Right cardiac atrium (tissue), 5 donors: Measurements from ENCODE around the gene STK32C. TPM values are rescaled to one million over a fixed set of nuclear protein-coding genes. Genes with fewer than 3 reads are reported as not detected.
A peak's percentile ranks its signal among the peaks of the same experiment; 100 is the strongest.

ENCODE experiments used
- ATAC-seq, 2 donors: fragments of 200-7000 bp; cut with Tn5 transposase; one replicate each; pipeline versions ENCODE4 v1.8.0 to v1.9.1; 2020; ENCODE audit warnings: moderate library complexity in 2 of 2, mild to moderate bottlenecking in 1 of 2
- DNase-seq, 3 donors: peaks; one replicate each; pipeline ENCODE4 v3.0.0-alpha.2; 2020
- H3K27ac ChIP-seq: one replicate; pipeline ENCODE4 v1.5.1; 2013; ENCODE audit warnings: mild to moderate bottlenecking, low read length, control low read depth, moderate library complexity
- H3K27me3 ChIP-seq: one replicate; pipeline ENCODE4 v1.6.1; 2013; ENCODE audit not compliant: control insufficient read depth, insufficient read depth
- H3K4me1 ChIP-seq: one replicate; pipeline ENCODE4 v1.6.1; 2013; ENCODE audit warnings: low read length; ENCODE audit not compliant: control insufficient read depth, insufficient read depth
- H3K4me3 ChIP-seq: one replicate; pipeline ENCODE4 v1.5.1; 2013; ENCODE audit warnings: low read length, control low read depth
- H3K9me3 ChIP-seq: one replicate; pipeline ENCODE4 v1.6.1; 2013; ENCODE audit warnings: low read length; ENCODE audit not compliant: control insufficient read depth
- WGBS: extraction: QIAGEN DNeasy Blood & Tissue Kit; methylation state at CpG from one replicate; pipeline ENCODE4 v1.1.7; 2013; 5-methylcytosine and 5-hydroxymethylcytosine counted together
- intact Hi-C, 4 donors: fragments of 100-400 bp; cut with DNase I; formaldehyde crosslinking; loops; one replicate each; pipeline versions ENCODE4 v1.11.0 to v1.14.0; 2022 to 2023
- polyA plus RNA-seq: library from polyadenylated mRNA; stranded (reverse); fragments of 200-250 nt; gene quantifications from one replicate; pipeline ENCODE4 v1.2.3, GENCODE V29; 2013
- total RNA-seq, 4 donors: library from RNA; stranded (reverse); fragmentation: NEBNext Ultra II Directional; extraction: Animal tissue kit (Norgen Biotek cat#: 25700); gene quantifications; one replicate each; pipeline ENCODE4 v1.2.1, GENCODE V29; 2021
- donor health status: healthy with polysubstance abuse.
- donor health status: DM: no; HTN: yes; CAD: no.
- donor health status: DM: no; HTN: no; CAD: no.
- donor health status: DM: no; HTN: yes; CAD: no; lungs with severe emphysema.
- donor health status: DM: yes; HTN: yes; CAD: no.

Gene STK32C
- total and polyA plus RNA-seq, 5 donors: 5.7 to 7.3 (median 6.9) TPM

DNA sequence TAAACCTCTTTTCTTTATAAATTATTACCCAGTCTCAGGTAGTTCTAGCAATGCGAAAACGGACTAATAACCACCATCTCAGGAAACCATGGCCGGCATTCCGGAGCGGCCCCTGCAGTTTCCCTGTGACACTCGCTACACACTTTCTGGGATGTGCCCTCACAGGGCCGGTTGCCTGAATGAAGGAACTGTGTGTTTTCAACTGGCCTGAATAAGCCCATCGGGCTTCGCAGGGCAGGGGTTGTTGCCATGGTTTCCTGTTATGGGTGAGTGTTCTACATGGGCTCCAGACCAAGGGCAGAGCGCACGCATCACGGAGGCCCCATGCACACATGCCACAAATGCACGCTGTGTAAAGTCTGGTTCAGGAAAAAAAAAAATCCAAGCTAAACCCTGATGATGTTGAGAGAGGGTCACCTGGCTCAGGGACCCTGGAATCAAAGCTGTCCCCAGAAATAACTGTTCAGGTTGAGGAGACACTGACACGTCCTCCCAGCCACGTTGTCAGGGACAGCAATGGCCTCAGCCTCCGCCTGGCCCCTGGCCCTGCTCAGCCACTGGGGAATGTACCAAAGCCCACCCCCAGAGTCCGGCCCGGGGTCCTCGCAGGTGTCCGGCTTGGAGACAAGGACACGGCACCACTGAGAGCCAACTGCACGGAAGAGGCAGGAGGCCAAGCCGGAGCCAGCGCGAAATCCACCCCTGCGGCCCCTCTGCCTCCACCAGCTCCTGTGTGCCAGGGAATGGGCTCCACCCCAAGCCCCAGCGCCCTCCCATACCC, 47.9 kb downstream of the STK32C start:
- WGBS: 91% methylated on average over 27 of the region's 27 CpGs
- H3K4me1 ChIP-seq: no peaks in the 10 kb centered on the region
- intact Hi-C loops: no loop called here

DNA sequence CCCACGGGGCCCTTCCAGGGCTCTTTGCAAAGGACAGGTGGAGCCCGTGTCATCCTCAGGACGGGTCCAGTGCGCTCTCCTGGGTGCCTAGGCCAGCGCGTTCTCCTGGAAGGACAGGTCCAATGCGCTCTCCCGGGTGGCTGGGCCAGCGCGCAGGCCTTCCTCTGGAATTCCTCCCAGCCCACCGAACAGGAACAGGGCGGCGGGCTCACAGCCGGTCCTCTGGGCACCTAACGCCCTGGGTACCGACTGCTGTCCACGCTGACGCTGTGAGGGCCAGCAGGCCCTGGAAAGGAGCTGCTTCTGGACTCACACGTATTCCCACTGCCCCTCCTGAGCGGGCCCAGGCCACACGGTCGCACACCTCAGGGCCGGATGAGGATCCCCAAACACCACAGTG, 49.3 kb downstream of the STK32C start:
- ATAC-seq: peak in 1 of 2 donors; percentile 29
- 90% methylated on average over 23 of the region's 23 CpGs for WGBS
- H3K4me3 ChIP-seq: no peak overlapping the region

More for the DNA sequence above, 47.9 kb downstream of the STK32C start:
- ATAC-seq: no peak
- Histone ChIP-seq H3K27me3 (no peaks in the 10 kb centered on the region), H3K27ac (no peak overlapping the region), H3K4me3 (no peak overlapping the region), H3K9me3 (no peaks in the 10 kb centered on the region)
- peak in 1 of 3 donors; percentile 32 for DNase-seq

DNA sequence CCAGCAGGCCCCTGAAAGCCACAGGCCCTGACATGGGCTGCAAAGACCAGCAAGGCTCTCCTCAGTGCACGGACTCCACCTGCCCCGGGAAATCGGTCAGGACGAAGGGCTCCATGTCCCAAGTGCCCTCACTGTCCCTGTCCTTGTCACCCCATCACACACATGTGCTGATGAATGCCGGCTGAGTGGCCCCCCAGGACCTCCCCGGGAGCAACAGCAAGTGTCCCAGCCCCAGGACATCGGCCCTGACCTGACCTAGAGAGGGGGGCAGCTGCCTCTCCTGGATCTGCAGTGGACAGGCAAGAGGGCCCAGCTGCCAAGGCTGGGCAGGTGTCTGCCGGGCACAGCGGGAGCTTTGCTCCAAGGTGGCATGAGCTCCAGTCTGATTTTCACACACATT, 49.8 kb downstream of the STK32C start:
- DNase-seq (peak in 1 of 3 donors; percentile 14), ATAC-seq (no peak)
- Histone ChIP-seq H3K27me3 (no peaks in the 10 kb centered on the region), H3K4me1 (no peaks in the 10 kb centered on the region), H3K27ac (no peak overlapping the region), H3K4me3 (no peak overlapping the region), H3K9me3 (no peaks in the 10 kb centered on the region)
- intact Hi-C loops: no loop called here
- 91% methylated on average over 9 of the region's 9 CpGs for WGBS

More for the DNA sequence above, 49.3 kb downstream of the STK32C start:
- Histone ChIP-seq H3K4me1 (no peaks in the 10 kb centered on the region), H3K27me3 (no peaks in the 10 kb centered on the region), H3K9me3 (no peaks in the 10 kb centered on the region), H3K27ac (no peak overlapping the region)
- intact Hi-C loops: no loop called here
- DNase-seq: peak in 1 of 3 donors; percentile 34

DNA sequence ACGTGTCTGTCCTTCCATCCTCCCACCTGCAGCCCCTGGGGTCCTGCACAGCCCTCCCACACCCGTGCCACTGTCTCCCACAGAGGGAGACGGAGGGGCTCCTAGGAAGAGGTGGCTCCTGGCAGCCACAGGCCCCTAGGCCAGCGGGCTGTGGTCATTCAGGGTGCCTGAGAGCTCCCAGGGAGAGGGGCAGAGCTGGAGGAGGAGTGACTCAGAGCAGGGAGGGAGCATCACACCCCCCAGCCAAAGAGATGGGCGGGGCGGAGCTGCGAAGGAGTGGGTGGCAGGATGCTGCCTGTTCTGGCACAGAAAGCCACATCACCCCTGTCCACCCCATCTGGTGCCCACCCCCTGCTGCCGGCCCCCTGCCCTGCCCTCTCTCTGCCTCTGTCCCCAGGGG, 50.5 kb downstream of the STK32C start:
- Histone ChIP-seq H3K4me1 (no peaks in the 10 kb centered on the region), H3K27ac (no peak overlapping the region), H3K4me3 (no peak overlapping the region), H3K9me3 (no peaks in the 10 kb centered on the region), H3K27me3 (no peaks in the 10 kb centered on the region)
- intact Hi-C loops: no loop called here
- DNase-seq (peak in 1 of 3 donors; percentile 32), ATAC-seq (peak in 1 of 2 donors; percentile 13)
- WGBS: 81% methylated on average over 8 of the region's 8 CpGs

DNA sequence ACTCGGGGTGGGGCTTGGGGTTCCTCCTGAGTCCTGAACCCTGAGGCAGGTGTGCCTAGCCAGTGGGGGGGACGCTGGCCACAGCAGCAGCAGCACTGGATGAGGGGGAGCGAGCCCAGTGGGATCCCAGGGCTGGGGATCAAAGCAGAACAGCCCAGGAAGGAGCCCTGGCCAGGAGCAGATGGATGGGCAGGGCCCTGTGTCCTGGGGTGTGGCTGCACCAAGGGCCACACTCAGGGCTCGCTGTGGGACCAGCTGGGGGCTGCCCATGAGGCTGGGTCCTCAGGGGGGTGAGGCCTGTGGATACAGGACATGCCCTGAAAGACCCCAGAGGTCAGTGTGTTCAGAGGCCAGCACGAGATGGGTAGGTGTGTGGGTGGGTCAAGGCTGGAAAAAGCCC, 50.9 kb downstream of the STK32C start:
- intact Hi-C loops: no loop called here
- H3K4me3 ChIP-seq: no peak overlapping the region
- WGBS: 80% methylated on average over 5 of the region's 5 CpGs
- ATAC-seq (no peak), DNase-seq (peak in 1 of 3 donors; percentile 28)
- no peaks in the 10 kb centered on the region for H3K4me1 ChIP-seq
- H3K9me3 ChIP-seq: no peaks in the 10 kb centered on the region
- no peaks in the 10 kb centered on the region for H3K27me3 ChIP-seq
- H3K27ac ChIP-seq: no peak overlapping the region

DNA sequence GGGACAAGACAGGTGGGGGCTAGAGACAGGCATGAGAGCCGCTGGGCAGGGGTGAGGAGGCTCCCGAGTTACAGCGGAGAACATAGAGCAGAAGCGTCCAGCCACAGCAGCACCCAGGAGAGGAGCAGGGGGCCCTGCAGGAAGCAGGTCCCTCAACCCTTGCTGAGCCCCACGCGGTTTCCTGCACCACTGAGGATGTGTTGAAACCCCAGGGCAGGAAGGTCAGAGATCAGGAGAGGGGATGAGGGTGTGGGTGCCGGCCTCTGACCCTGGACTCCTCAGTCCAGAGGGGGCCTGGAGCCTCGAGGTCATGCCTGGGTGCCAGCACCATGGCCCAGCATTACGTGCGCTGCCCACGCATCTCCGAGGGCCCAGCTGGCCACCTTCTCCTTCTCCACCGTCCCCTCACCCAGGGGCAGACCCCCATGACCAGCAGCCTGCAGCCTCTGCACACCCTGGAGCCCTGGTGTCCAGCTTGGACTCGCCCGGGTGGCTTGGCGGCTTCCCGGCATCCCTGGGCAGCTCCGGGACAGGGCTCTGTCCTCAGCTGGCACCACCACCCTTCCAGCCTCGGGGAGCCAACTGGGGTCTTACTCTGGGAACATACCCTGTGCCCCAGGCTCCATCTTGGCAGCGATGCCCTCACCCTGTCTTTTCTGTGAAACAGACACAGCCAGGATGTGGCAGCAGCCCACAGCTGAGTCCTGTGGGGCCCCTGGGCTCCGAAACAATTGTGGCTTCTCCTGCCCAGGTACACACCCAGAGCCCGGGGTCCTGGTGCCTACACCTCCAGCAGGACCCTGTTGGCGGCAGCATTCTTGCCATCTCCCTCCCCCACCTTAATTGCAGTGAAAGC, 52.0 kb downstream of the STK32C start:
- no peaks in the 10 kb centered on the region for H3K27me3 ChIP-seq
- no peak for ATAC-seq
- DNase-seq: peak in 1 of 3 donors; percentile 44

DNA sequence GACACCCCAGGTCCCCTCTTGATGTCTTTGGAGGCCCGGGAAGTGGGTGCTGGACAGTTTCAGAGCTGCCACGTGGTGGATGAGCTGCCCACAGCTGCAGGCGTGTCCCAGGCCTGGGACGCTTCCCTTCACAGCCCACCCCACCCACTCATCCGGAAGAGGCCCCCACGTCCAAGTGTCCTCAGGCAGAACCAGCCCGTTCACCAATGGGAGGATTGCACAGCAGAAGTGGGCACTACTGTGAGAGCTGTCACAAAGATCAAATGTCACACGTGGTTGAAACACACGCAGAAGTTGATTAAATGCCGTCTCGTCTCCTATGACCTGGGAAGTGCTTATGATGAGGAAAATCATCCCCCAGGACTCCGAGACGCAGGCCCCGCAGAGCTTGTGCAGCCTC, 52.9 kb downstream of the STK32C start:
- WGBS: 75% methylated on average over 14 of the region's 14 CpGs
- no peak overlapping the region for H3K27ac ChIP-seq
- intact Hi-C loops: no loop called here
- H3K9me3 ChIP-seq: no peaks in the 10 kb centered on the region
- no peak overlapping the region for H3K4me3 ChIP-seq
- no peaks in the 10 kb centered on the region for H3K4me1 ChIP-seq
- DNase-seq: peak in 1 of 3 donors; percentile 26
- no peaks in the 10 kb centered on the region for H3K27me3 ChIP-seq
- no peak for ATAC-seq

More for the DNA sequence above, 52.0 kb downstream of the STK32C start:
- H3K4me1 ChIP-seq: no peaks in the 10 kb centered on the region
- intact Hi-C loops: no loop called here
- no peak overlapping the region for H3K27ac ChIP-seq
- 87% methylated on average over 23 of the region's 23 CpGs for WGBS
- no peak overlapping the region for H3K4me3 ChIP-seq
- no peaks in the 10 kb centered on the region for H3K9me3 ChIP-seq

DNA sequence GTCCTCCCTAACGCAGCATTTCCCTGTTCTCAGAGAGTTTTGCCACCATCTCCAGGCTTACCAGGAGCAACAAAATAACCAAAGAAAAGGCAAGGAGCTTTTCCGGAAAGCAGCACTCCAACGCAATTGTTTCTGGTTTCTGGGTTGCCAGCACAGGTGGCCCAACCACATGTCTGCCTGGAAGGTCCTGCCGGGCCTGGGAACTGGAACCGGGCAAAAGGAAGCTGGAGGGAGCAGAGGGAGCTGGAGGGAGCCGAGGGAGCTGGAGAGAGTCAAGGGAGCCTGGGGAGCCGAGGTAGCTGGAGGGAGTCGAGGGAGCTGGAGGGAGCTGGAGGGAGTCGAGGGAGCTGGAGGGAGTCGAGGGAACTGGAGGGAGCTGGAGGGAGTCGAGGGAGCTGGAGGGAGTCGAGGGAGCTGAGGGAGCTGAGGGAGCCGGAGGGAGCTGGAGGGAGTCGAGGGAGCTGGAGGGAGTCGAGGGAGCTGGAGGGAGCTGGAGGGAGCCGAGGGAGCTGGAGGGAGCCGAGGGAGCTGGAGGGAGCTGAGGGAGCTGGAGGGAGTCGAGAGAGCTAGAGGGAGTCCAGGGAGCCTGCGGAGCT, 54.6 kb downstream of the STK32C start:
- H3K4me1 ChIP-seq: no peaks in the 10 kb centered on the region
- H3K4me3 ChIP-seq: no peak overlapping the region
- no peak overlapping the region for H3K27ac ChIP-seq
- ATAC-seq: no peak
- 48% methylated on average over 19 of the region's 19 CpGs for WGBS
- H3K27me3 ChIP-seq: no peaks in the 10 kb centered on the region
- DNase-seq: no peak
- intact Hi-C loops: no loop called here
- H3K9me3 ChIP-seq: no peaks in the 10 kb centered on the region

DNA sequence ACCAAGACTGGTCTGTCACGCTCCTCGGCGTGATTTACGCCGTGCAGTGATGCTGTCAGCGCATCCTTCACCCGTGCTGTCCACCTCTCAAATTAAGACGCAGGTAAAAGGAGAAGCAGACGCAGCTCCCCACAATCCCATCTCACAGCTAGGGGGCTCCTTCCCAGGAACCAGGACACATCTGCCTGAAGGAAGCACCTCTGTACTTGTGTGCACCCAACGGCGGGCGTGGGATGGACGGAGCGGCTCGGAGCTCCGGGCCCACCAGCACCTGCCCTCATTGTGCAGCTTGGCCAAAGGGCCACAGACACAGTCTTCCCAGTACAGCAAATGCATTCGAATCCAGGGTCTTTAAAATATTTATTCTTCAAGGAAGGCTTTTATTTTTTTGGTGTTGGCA, 55.3 kb downstream of the STK32C start:
- peak in 1 of 3 donors; percentile 17 for DNase-seq
- 91% methylated on average over 17 of the region's 17 CpGs for WGBS
- Histone ChIP-seq H3K27ac (no peak overlapping the region), H3K4me3 (no peak overlapping the region), H3K27me3 (no peaks in the 10 kb centered on the region), H3K4me1 (no peaks in the 10 kb centered on the region), H3K9me3 (no peaks in the 10 kb centered on the region)
- intact Hi-C loops: no loop called here
- ATAC-seq: no peak

DNA sequence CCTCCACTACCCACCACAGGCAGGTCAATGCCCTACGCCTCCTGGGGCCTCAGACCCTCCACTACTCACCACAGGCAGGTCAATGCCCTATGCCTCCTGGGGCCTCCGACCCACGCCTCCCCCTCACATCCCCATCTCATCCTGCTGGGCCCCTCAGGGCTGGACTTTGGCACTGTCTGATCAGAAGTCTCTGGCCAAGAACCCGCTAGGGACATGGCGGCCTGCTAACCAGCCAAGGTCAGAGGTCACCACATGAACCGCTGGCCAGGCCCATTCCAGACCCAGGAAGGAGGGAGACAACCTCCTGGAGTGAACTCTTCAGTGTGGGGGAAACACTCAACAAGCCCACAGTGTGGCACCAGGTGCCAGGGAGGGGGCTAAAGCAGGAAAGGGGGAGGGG, 55.8 kb downstream of the STK32C start:
- Histone ChIP-seq H3K4me1 (no peaks in the 10 kb centered on the region), H3K27ac (no peak overlapping the region), H3K27me3 (no peaks in the 10 kb centered on the region), H3K9me3 (no peaks in the 10 kb centered on the region), H3K4me3 (no peak overlapping the region)
- DNase-seq (peak in 1 of 3 donors; percentile 45), ATAC-seq (no peak)
- 91% methylated on average over 6 of the region's 6 CpGs for WGBS
- intact Hi-C loops: no loop called here
